NCI-H1694 treated with DMSO at 0.1 percent for 48 hours (cell line): Measurements from ENCODE around the gene TTLL12.

Source experiments
- DNase-seq: peaks from one replicate; lab custom pipeline; 2025; lab: John Stamatoyannopoulos, UW

The TTLL12 gene

GRCh38 chr22:43127166-43127908 is 59.6 kb downstream of the TTLL12 start:
- no peak for DNase-seq

GRCh38 chr22:43126501-43127165 is 60.3 kb downstream of the TTLL12 start:
- DNase-seq: no peak

- no peak for DNase-seq
These were observed 67.9 kb downstream of the TTLL12 start for GRCh38 chr22:43118953-43119458.

- DNase-seq: no peak
These were observed 68.7 kb downstream of the TTLL12 start for GRCh38 chr22:43118024-43118849.

GRCh38 chr22:43116932-43117331 is 70.0 kb downstream of the TTLL12 start:
- DNase-seq: no peak
